ENCODE results near the gene MSL3B.

DNA sequence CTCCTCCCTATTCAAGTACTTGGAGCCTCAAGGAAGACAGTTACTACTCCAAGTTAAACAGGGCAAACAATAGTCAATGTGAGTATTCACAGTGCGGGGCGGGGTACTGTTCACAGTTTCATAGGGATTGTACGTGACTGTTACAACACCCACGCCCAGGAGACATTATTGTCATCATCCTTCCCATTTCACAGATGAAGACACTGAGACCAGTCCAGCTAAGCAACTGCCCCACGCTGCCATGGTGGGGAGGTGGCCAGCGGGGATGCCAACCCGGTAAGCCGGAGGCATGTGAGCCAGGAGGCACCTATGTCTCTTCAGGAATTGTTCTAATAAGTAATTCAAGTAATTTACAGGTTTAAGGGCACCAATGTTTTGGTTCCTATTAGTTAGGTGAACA is 14.8 kb downstream of the MSL3B start:
- TF ChIP-seq, protein P1, sequence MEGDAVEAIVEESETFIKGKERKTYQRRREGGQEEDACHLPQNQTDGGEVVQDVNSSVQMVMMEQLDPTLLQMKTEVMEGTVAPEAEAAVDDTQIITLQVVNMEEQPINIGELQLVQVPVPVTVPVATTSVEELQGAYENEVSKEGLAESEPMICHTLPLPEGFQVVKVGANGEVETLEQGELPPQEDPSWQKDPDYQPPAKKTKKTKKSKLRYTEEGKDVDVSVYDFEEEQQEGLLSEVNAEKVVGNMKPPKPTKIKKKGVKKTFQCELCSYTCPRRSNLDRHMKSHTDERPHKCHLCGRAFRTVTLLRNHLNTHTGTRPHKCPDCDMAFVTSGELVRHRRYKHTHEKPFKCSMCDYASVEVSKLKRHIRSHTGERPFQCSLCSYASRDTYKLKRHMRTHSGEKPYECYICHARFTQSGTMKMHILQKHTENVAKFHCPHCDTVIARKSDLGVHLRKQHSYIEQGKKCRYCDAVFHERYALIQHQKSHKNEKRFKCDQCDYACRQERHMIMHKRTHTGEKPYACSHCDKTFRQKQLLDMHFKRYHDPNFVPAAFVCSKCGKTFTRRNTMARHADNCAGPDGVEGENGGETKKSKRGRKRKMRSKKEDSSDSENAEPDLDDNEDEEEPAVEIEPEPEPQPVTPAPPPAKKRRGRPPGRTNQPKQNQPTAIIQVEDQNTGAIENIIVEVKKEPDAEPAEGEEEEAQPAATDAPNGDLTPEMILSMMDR (IDR thresholded peaks at IDR 0.05), result no peak
- TF ChIP-seq POLR2A (IDR thresholded peaks at IDR 0.05; ENCODE audit: low read depth) (no peak), EP300 (IDR thresholded peaks at IDR 0.05) (no peak), POLR2AphosphoS5 (IDR thresholded peaks at IDR 0.05) (no peak)

All from esophagus muscularis mucosa (tissue), 4 donors.